Measurements from ENCODE around the gene PDRG1.

GRCh38 chr20:31953556-31954148 is 1.8 kb upstream of the PDRG1 start:
- no peak for TF ChIP-seq POLR2AphosphoS5 (IDR thresholded peaks at IDR 0.05; ENCODE audit: low read depth, low read length)
- TF ChIP-seq CTCF (IDR thresholded peaks at IDR 0.05), result no peak
